Heart left ventricle (tissue), 16 donors: ENCODE results near the gene MAPK8IP3. TPM values are rescaled to one million over a fixed set of nuclear protein-coding genes. Genes with fewer than 3 reads are reported as not detected.

ENCODE experiments used
- ATAC-seq, 4 donors: fragments of 200-7000 bp; cut with Tn5 transposase; one replicate each; pipeline ENCODE4 v1.9.1; 2020 to 2022; ENCODE audit warnings: moderate library complexity in 4 of 4, mild to moderate bottlenecking in 3 of 4, moderate number of reproducible peaks in 1 of 4
- DNase-seq, 5 donors: peaks; one replicate each; pipeline ENCODE4 v3.0.0-alpha.2; 2020
- H3K27ac ChIP-seq, 12 donors: fragments of 200-600 bp; sonication (generic) in 4 of 12; one replicate each; pipeline versions ENCODE4 v1.5.0 to v1.8.0; 2016 to 2022; ENCODE audit warnings: mild to moderate bottlenecking in 2 of 12
- H3K27me3 ChIP-seq, 9 donors: fragments of 200-600 bp; sonication (generic) in 2 of 9; one replicate each; pipeline versions ENCODE4 v1.5.1 to v1.8.0; 2016 to 2022; ENCODE audit warnings: mild to moderate bottlenecking in 3 of 9
- H3K36me3 ChIP-seq, 9 donors: fragments of 200-600 bp; sonication (generic) in 2 of 9; one replicate each; pipeline versions ENCODE4 v1.5.0 to v1.8.0; 2018 to 2022; ENCODE audit warnings: mild to moderate bottlenecking in 2 of 9
- H3K4me1 ChIP-seq, 12 donors: fragments of 200-600 bp; sonication (generic) in 4 of 12; one replicate each; pipeline versions ENCODE4 v1.5.0 to v1.8.0; 2016 to 2022; ENCODE audit warnings: mild to moderate bottlenecking in 3 of 12
- H3K4me3 ChIP-seq, 12 donors: fragments of 200-600 bp; sonication (generic) in 4 of 12; one replicate each; pipeline versions ENCODE4 v1.5.0 to v1.8.0; 2017 to 2022; ENCODE audit warnings: mild to moderate bottlenecking in 9 of 12, moderate library complexity in 4 of 12
- H3K9me3 ChIP-seq, 12 donors: fragments of 200-600 bp; sonication (generic) in 4 of 12; one replicate each; pipeline versions ENCODE4 v1.5.0 to v1.8.0; 2016 to 2022; ENCODE audit warnings: mild to moderate bottlenecking in 1 of 12
- POLR2A ChIP-seq, 2 donors: fragments of 450-650 bp; IDR thresholded peaks; one replicate each; pipeline ENCODE4 v1.6.1; 2017; ENCODE audit warnings: antibody characterized with exemption in 2 of 2, mild to moderate bottlenecking in 2 of 2, moderate library complexity in 2 of 2
- WGBS, 4 donors: extraction: QIAGEN DNeasy Blood & Tissue Kit in 2 of 4; methylation state at CpG; one replicate each; pipeline versions ENCODE4 v1.1.5 to v1.1.7; 2013 to 2018; 5-methylcytosine and 5-hydroxymethylcytosine counted together
- intact Hi-C, 10 donors: fragments of 100-400 bp; cut with DNase I; formaldehyde crosslinking; loops; one replicate each; pipeline versions ENCODE4 v1.11.1 to v1.14.2; 2022
- polyA plus RNA-seq, 2 donors: library from polyadenylated mRNA; stranded (reverse); fragments of 200-250 nt; gene quantifications; one replicate each; pipeline ENCODE4 v1.2.3, GENCODE V29; 2013
- total RNA-seq, 9 donors: library from RNA; depleted of rRNA in 2 of 9; stranded (reverse); fragments of >200 nt in 2 of 9; fragmentation: NEBNext Ultra II Directional in 3 of 9; extraction: Animal tissue kit (Norgen Biotek cat#: 25700) in 3 of 9; gene quantifications; one replicate each; pipeline versions ENCODE4 v1.1.0 to v1.2.4, GENCODE V29; 2016 to 2023
- TF ChIP-seq, protein P1 (sequence below), 12 donors: fragments of 200-600 bp; sonication (generic) in 4 of 12; IDR thresholded peaks; one replicate each; pipeline versions ENCODE4 v1.5.0 to v1.8.0; 2018 to 2022; ENCODE audit warnings: antibody characterized with exemption in 12 of 12, mild to moderate bottlenecking in 5 of 12
- donor health status: ischemic (EF 13 %, LVEDD 7.1; RV severe dilation, severe dysfunction).
- donor health status: healthy with polysubstance abuse.
- donor health status: DM: no; HTN: yes; CAD: no.
- donor health status: DM: no; HTN: no; CAD: no.
- donor health status: ischemic (EF 25% LVEDD 6.9; RV normal size, moderate dysfunction).
- donor health status: ischemic (EF 25% LVEDD 5.7; RV mildly dilated, moderate dysfunction).
- donor health status: healthy.
- donor health status: DM: yes; HTN: yes; CAD: no.
- donor health status: ischemic (EF 35%, LVEDD 5.7; RV mildly dilated, moderate dysfunction).
- donor health status: nonischemic (EF 11% LVEDD 7.7; RV severe dilation, severe dysfunction).
- donor health status: DM: yes; HTN: yes; CAD: no.
- donor health status: PGD.
- donor health status: ischemic (EF 29% LVEDD 5.4; RV normal size, mild dysfunction).
- donor health status: nonischemic (EF 23%, LVEDD 6.1; RV moderate dilation, normal function).

MAPK8IP3 gene
- total and polyA plus RNA-seq, 11 donors = 29.5 to 71.3 (median 63.1) TPM

DNA sequence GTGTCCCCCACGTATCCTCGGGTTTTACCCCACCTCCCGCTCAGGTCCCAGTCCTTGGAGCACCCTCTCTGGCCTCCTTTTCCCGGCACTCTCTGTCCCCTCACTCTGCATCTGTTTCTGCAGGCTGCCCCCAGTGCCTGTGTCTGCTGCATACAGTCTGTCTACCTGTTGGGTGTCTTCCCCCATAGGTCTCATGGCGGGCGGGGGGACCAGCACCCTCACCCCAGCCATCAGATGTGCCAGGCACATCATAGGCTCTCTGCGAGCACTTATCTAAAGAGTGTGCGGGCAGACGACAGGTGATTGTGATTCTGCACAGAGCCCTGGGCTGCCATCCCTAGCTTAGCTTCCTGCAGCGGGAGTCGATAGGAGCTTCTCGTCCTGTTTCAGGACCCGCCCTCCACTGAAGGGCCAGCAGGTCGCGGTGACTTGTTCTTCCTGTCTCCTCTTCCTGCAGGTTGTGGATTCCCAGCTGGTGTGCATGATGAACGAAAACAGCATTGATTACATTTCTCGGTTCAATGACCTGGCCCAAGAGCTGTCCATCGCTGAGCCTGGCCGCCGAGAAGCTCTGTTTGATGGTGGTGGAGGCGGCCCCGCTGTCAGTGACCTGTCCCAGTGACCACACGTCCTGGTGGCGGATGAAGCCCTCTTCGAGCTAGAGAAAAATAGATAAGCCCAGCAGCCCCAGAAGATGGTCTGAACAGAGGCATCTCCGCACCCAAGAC lies 32.4 kb upstream of the MAPK8IP3 start:
- Histone ChIP-seq H3K36me3 (peaks cover 0 to 76% (median 71%) of the 10 kb centered on the region in 9 donors), H3K27ac (no peak overlapping the region), H3K4me1 (peaks cover 0 to 10% (median 4%) of the 10 kb centered on the region in 12 donors), H3K9me3 (no peaks in the 10 kb centered on the region), H3K4me3 (no peak overlapping the region), H3K27me3 (no peaks in the 10 kb centered on the region)
- 69 to 81% (median 78%) methylated on average over 21 to 26 of the region's 26 CpGs for WGBS, 4 donors
- ATAC-seq (no peak), DNase-seq (peak in 1 of 5 donors; percentile 42)
- TF ChIP-seq, protein P1, sequence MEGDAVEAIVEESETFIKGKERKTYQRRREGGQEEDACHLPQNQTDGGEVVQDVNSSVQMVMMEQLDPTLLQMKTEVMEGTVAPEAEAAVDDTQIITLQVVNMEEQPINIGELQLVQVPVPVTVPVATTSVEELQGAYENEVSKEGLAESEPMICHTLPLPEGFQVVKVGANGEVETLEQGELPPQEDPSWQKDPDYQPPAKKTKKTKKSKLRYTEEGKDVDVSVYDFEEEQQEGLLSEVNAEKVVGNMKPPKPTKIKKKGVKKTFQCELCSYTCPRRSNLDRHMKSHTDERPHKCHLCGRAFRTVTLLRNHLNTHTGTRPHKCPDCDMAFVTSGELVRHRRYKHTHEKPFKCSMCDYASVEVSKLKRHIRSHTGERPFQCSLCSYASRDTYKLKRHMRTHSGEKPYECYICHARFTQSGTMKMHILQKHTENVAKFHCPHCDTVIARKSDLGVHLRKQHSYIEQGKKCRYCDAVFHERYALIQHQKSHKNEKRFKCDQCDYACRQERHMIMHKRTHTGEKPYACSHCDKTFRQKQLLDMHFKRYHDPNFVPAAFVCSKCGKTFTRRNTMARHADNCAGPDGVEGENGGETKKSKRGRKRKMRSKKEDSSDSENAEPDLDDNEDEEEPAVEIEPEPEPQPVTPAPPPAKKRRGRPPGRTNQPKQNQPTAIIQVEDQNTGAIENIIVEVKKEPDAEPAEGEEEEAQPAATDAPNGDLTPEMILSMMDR (IDR thresholded peaks at IDR 0.05) = no peak
- no peak for TF ChIP-seq POLR2A (IDR thresholded peaks at IDR 0.05)
- intact Hi-C loops = loop anchor here in 1 of 10 donors (10.0 kb wide), 1 partner anchor 179 kb away; the partner anchor contains the start of gene TELO2

- WGBS, 4 donors = 71 to 79% (median 75%) methylated on average over 5 to 7 of the region's 7 CpGs
- TF ChIP-seq POLR2A (IDR thresholded peaks at IDR 0.05) = no peak
- TF ChIP-seq, protein P1 (IDR thresholded peaks at IDR 0.05) = no peak
- Histone ChIP-seq H3K4me3 (no peak overlapping the region), H3K36me3 (peaks cover 0 to 69% (median 64%) of the 10 kb centered on the region in 9 donors), H3K27me3 (no peaks in the 10 kb centered on the region), H3K4me1 (peaks cover 0 to 15% (median 8%) of the 10 kb centered on the region in 12 donors), H3K9me3 (no peaks in the 10 kb centered on the region), H3K27ac (no peak overlapping the region)
- DNase-seq (no peak), ATAC-seq (no peak)
- intact Hi-C loops = loop anchor here in 1 of 10 donors (10.0 kb wide), 1 partner anchor 180 kb away; the partner anchor contains the start of gene TELO2
Observed at GRCh38 chr16:1674306-1674705, 31.7 kb upstream of the MAPK8IP3 start.

- Histone ChIP-seq H3K27ac (no peak overlapping the region), H3K36me3 (peaks cover 0 to 62% (median 57%) of the 10 kb centered on the region in 9 donors), H3K4me3 (no peak overlapping the region), H3K9me3 (no peaks in the 10 kb centered on the region), H3K4me1 (peaks cover 0 to 16% (median 9%) of the 10 kb centered on the region in 12 donors), H3K27me3 (no peaks in the 10 kb centered on the region)
- DNase-seq (no peak), ATAC-seq (no peak)
- intact Hi-C loops = loop anchor here in 1 of 10 donors (10.0 kb wide), 1 partner anchor 180 kb away; the partner anchor contains the start of gene TELO2
- 86 to 89% (median 88%) methylated on average over 19 of the region's 19 CpGs for WGBS, 4 donors
- TF ChIP-seq, protein P1 (IDR thresholded peaks at IDR 0.05) = no peak
- no peak for TF ChIP-seq POLR2A (IDR thresholded peaks at IDR 0.05)
Observed at GRCh38 chr16:1674751-1675664, 31.0 kb upstream of the MAPK8IP3 start.
